Heart left ventricle (tissue), 13 donors: ENCODE measurements around the gene PRKACA.

Experiments used
- POLR2A ChIP-seq, 2 donors: fragments of 450-650 bp; IDR thresholded peaks; one replicate each; pipeline ENCODE4 v1.6.1; 2017; ENCODE audit warnings: antibody characterized with exemption in 2 of 2, mild to moderate bottlenecking in 2 of 2, moderate library complexity in 2 of 2
- TF ChIP-seq, protein P1 (sequence below), 12 donors: fragments of 200-600 bp; sonication (generic) in 4 of 12; IDR thresholded peaks; one replicate each; pipeline versions ENCODE4 v1.5.0 to v1.8.0; 2018 to 2022; ENCODE audit warnings: antibody characterized with exemption in 12 of 12, mild to moderate bottlenecking in 5 of 12
- donor health status: ischemic (EF 13 %, LVEDD 7.1; RV severe dilation, severe dysfunction).
- donor health status: DM: no; HTN: yes; CAD: no.
- donor health status: DM: no; HTN: no; CAD: no.
- donor health status: ischemic (EF 25% LVEDD 6.9; RV normal size, moderate dysfunction).
- donor health status: ischemic (EF 25% LVEDD 5.7; RV mildly dilated, moderate dysfunction).
- donor health status: ischemic (EF 35%, LVEDD 5.7; RV mildly dilated, moderate dysfunction).
- donor health status: nonischemic (EF 11% LVEDD 7.7; RV severe dilation, severe dysfunction).
- donor health status: DM: yes; HTN: yes; CAD: no.
- donor health status: PGD.
- donor health status: ischemic (EF 29% LVEDD 5.4; RV normal size, mild dysfunction).
- donor health status: nonischemic (EF 23%, LVEDD 6.1; RV moderate dilation, normal function).

DNA sequence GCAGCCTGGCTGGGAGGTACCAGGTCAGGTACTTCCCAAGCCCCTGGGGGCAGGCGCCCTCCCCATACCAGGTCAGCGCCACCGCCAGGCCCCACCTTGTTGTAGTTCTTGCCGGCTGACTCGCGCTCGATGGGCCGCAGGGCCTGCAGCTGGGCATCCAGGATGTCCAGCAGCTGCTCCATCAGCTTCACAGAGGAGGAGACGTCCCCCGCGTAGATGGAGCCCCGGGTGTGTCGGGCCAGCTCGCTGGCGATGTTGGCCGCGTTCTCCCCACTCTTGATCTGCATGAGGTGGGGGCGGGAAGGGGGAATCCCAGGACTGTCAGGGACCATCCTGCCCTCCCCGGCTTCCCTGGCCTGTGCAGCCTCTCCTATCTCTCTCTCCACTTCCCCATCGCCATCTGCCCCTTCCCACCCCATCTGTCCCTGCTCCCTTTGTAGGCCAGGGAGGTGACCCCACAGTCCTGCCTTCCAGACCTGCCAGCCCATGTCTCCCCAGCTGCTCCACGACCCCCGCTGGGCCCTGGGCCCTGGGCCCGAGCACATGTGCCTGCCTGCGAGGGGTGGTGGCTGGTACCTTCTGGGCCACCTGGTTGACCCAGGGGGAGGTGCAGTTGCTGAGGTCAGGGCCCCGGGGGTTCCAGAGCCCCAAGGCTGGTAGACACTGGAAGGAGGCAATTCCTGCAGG, 42.6 kb upstream of the PRKACA start:
- TF ChIP-seq, protein P1, sequence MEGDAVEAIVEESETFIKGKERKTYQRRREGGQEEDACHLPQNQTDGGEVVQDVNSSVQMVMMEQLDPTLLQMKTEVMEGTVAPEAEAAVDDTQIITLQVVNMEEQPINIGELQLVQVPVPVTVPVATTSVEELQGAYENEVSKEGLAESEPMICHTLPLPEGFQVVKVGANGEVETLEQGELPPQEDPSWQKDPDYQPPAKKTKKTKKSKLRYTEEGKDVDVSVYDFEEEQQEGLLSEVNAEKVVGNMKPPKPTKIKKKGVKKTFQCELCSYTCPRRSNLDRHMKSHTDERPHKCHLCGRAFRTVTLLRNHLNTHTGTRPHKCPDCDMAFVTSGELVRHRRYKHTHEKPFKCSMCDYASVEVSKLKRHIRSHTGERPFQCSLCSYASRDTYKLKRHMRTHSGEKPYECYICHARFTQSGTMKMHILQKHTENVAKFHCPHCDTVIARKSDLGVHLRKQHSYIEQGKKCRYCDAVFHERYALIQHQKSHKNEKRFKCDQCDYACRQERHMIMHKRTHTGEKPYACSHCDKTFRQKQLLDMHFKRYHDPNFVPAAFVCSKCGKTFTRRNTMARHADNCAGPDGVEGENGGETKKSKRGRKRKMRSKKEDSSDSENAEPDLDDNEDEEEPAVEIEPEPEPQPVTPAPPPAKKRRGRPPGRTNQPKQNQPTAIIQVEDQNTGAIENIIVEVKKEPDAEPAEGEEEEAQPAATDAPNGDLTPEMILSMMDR (IDR thresholded peaks at IDR 0.05), result no peak
- no peak for TF ChIP-seq POLR2A (IDR thresholded peaks at IDR 0.05)
